Osteoblast (primary cell): ENCODE results near the gene TMEM178B. TPM values are rescaled to one million over a fixed set of nuclear protein-coding genes. Genes with fewer than 3 reads are reported as not detected.
A peak's percentile ranks its signal among the peaks of the same experiment; 100 is the strongest.

Experiments
- DNase-seq: peaks from one replicate; pipeline ENCODE4 v3.0.0; 2011; ENCODE audit warnings: low spot score, mixed read lengths; ENCODE audit not compliant: insufficient read length; ENCODE audit errors: missing footprints
- H2AFZ ChIP-seq: 2 replicates; pipeline ENCODE4 v1.6.0; 2011; ENCODE audit warnings: mild to moderate bottlenecking, low read length
- H3K27ac ChIP-seq: 2 replicates; pipeline ENCODE4 v1.5.1; 2011; ENCODE audit warnings: mild to moderate bottlenecking, low read depth, low read length, moderate library complexity
- H3K27me3 ChIP-seq: 2 replicates; pipeline ENCODE4 v1.6.0; 2012; ENCODE audit warnings: mild to moderate bottlenecking, control low read depth, inconsistent platforms, low read length, moderate library complexity; ENCODE audit not compliant: insufficient read depth
- H3K36me3 ChIP-seq: 2 replicates; pipeline ENCODE4 v1.5.1; 2011; ENCODE audit warnings: mild to moderate bottlenecking, low read length, control low read depth, moderate library complexity; ENCODE audit not compliant: insufficient read depth
- H3K4me1 ChIP-seq: 2 replicates; pipeline ENCODE4 v1.5.1; 2011; ENCODE audit warnings: mild to moderate bottlenecking, low read length, control low read depth, moderate library complexity; ENCODE audit not compliant: insufficient read depth
- H3K4me2 ChIP-seq: 2 replicates; pipeline ENCODE4 v1.6.0; 2011; ENCODE audit warnings: mild to moderate bottlenecking, low read length; ENCODE audit not compliant: insufficient read depth
- H3K4me3 ChIP-seq: fragments of 200-600 bp; sonication (generic); 3 replicates; pipeline ENCODE4 v1.5.1; 2012; ENCODE audit warnings: mild to moderate bottlenecking, low read length, inconsistent platforms; ENCODE audit not compliant: insufficient read depth
- H3K79me2 ChIP-seq: 2 replicates; pipeline ENCODE4 v1.6.0; 2012; ENCODE audit warnings: mild to moderate bottlenecking, low read length, control low read depth, inconsistent platforms; ENCODE audit not compliant: insufficient read depth
- H3K9me3 ChIP-seq: 2 replicates; pipeline ENCODE4 v1.5.1; 2011; ENCODE audit warnings: low read depth, low read length, control low read depth
- H4K20me1 ChIP-seq: 2 replicates; pipeline ENCODE4 v1.6.0; 2012; ENCODE audit warnings: mild to moderate bottlenecking, low read length, control low read depth; ENCODE audit not compliant: insufficient read depth
- CTCF ChIP-seq: IDR thresholded peaks from 2 replicates; pipeline ENCODE4 v1.5.1; 2011; ENCODE audit warnings: mild to moderate bottlenecking, low read depth, low read length, moderate library complexity; ENCODE audit errors: extremely low read depth
- total RNA-seq: library from RNA; depleted of rRNA; stranded (reverse); fragments of >200 nt; gene quantifications from 2 replicates; pipeline ENCODE4 v1.2.3, GENCODE V29; 2012

TMEM178B gene
- total RNA-seq, 1 donor, result 1.1 TPM

GRCh38 chr7:141436139-141436538, 362.3 kb downstream of the TMEM178B start:
- Histone ChIP-seq H3K4me1 (no peaks in the 10 kb centered on the region), H4K20me1 (no peaks in the 10 kb centered on the region), H3K27ac (no peak overlapping the region), H3K36me3 (no peaks in the 10 kb centered on the region), H3K27me3 (no peaks in the 10 kb centered on the region), H3K4me3 (no peak overlapping the region), H3K9me3 (no peaks in the 10 kb centered on the region), H3K4me2 (no peak overlapping the region), H3K79me2 (no peaks in the 10 kb centered on the region), H2AFZ (no peak overlapping the region)
- no peak for TF ChIP-seq CTCF
- DNase-seq, result no peak

GRCh38 chr7:141436575-141437075, 362.8 kb downstream of the TMEM178B start:
- H3K27me3 ChIP-seq, result no peaks in the 10 kb centered on the region
- no peak overlapping the region for H3K4me3 ChIP-seq
- no peaks in the 10 kb centered on the region for H3K9me3 ChIP-seq
- no peaks in the 10 kb centered on the region for H4K20me1 ChIP-seq
- DNase-seq, result no peak
- H3K4me2 ChIP-seq, result no peak overlapping the region
- no peaks in the 10 kb centered on the region for H3K79me2 ChIP-seq
- H3K36me3 ChIP-seq, result no peaks in the 10 kb centered on the region
- H3K27ac ChIP-seq, result no peak overlapping the region
- TF ChIP-seq CTCF, result no peak
- H2AFZ ChIP-seq, result no peak overlapping the region
- no peaks in the 10 kb centered on the region for H3K4me1 ChIP-seq

- Histone ChIP-seq H3K4me1 (no peaks in the 10 kb centered on the region), H3K4me2 (no peak overlapping the region), H3K9me3 (no peaks in the 10 kb centered on the region), H3K79me2 (no peaks in the 10 kb centered on the region), H3K27me3 (no peaks in the 10 kb centered on the region), H2AFZ (no peak overlapping the region), H3K27ac (no peak overlapping the region), H3K4me3 (no peak overlapping the region), H3K36me3 (no peaks in the 10 kb centered on the region), H4K20me1 (no peaks in the 10 kb centered on the region)
- no peak for TF ChIP-seq CTCF
- DNase-seq, result no peak
Measured at GRCh38 chr7:141439164-141439563, 365.3 kb downstream of the TMEM178B start.

GRCh38 chr7:141439776-141440175, 365.9 kb downstream of the TMEM178B start:
- Histone ChIP-seq H3K79me2 (no peaks in the 10 kb centered on the region), H3K36me3 (no peaks in the 10 kb centered on the region), H3K27me3 (no peaks in the 10 kb centered on the region), H3K4me2 (no peak overlapping the region), H2AFZ (no peak overlapping the region), H3K4me1 (no peaks in the 10 kb centered on the region), H3K4me3 (no peak overlapping the region), H3K27ac (no peak overlapping the region), H3K9me3 (no peaks in the 10 kb centered on the region), H4K20me1 (no peaks in the 10 kb centered on the region)
- DNase-seq, result peak; percentile 45
- no peak for TF ChIP-seq CTCF
